ENCODE data around the gene CRIP1. TPM values are rescaled to one million over a fixed set of nuclear protein-coding genes. Genes with fewer than 3 reads are reported as not detected.

Gene CRIP1
- total and polyA plus RNA-seq, 2 donors (not counting 3 experiments of a cell fraction or from before 2014, with no cell fraction given), result 3.1 to 8.1 TPM

GRCh38 chr14:105450123-105450505, 36.6 kb upstream of the CRIP1 start:
- Histone ChIP-seq H3K4me3 (replicated peaks in 1 of 3; ENCODE audit: insufficient read depth in 1 of 3, low read depth in 1 of 3, low read length in 3 of 3) (no peak overlapping the region), H3K36me3 (ENCODE audit: control insufficient read depth in 2 of 2, extremely low read depth in 1 of 2, insufficient read depth in 2 of 2, low read length in 2 of 2) (peaks cover 3 to 32% of the 10 kb centered on the region in 2 experiments), H3K9me1 (replicated peaks; ENCODE audit: control insufficient read depth, extremely low read depth, insufficient read depth, low read length) (no peaks in the 10 kb centered on the region), H3K79me2 (ENCODE audit: control insufficient read depth, insufficient read depth, low read length) (peaks cover 6% of the 10 kb centered on the region), H4K20me1 (replicated peaks; ENCODE audit: control insufficient read depth, extremely low read depth, insufficient read depth, low read length) (no peaks in the 10 kb centered on the region), H2AFZ (ENCODE audit: low read depth, low read length) (no peak overlapping the region), H3K4me2 (ENCODE audit: insufficient read depth, low read length) (no peak overlapping the region), H3K9ac (replicated peaks; ENCODE audit: extremely low read depth, insufficient read depth, low read length) (no peak overlapping the region), H3K27me3 (ENCODE audit: control insufficient read depth in 2 of 2, insufficient read depth in 2 of 2, low read length in 2 of 2) (no peaks in the 10 kb centered on the region), H3K27ac (ENCODE audit: insufficient read depth, low read depth, low read length) (no peak overlapping the region), H3K4me1 (ENCODE audit: control insufficient read depth, extremely low read depth, insufficient read depth, low read length) (no peaks in the 10 kb centered on the region), H3K9me3 (replicated peaks; ENCODE audit: control insufficient read depth, insufficient read depth, low read length) (no peaks in the 10 kb centered on the region)
- intact Hi-C loops (cut with micrococcal nuclease), result no loop called here
- TF ChIP-seq POLR2A (IDR thresholded peaks at IDR 0.05; ENCODE audit: low read depth, low read length) (no peak), POLR2AphosphoS5 (IDR thresholded peaks at IDR 0.05; ENCODE audit: insufficient read depth, low read depth, low read length) (no peak), EZH2 (IDR thresholded peaks at IDR 0.05; ENCODE audit: borderline replicate concordance, low read depth, low read length, severe bottlenecking) (no peak), MYC (IDR thresholded peaks at IDR 0.05; ENCODE audit: low read depth, low read length) (no peak), MAX (IDR thresholded peaks at IDR 0.05; ENCODE audit: insufficient read depth, insufficient read length) (no peak), GATA2 (IDR thresholded peaks at IDR 0.05; ENCODE audit: insufficient read depth, insufficient read length, low read depth, low read length) (no peak), CTCF (IDR thresholded peaks at IDR 0.05; ENCODE audit: extremely low read depth in 1 of 2, insufficient read depth in 1 of 2, low read depth in 1 of 2, low read length in 2 of 2) (no peak), FOS (IDR thresholded peaks at IDR 0.05; ENCODE audit: borderline replicate concordance, insufficient read depth, low read length) (no peak), JUN (IDR thresholded peaks at IDR 0.05; ENCODE audit: borderline replicate concordance, insufficient read depth, insufficient read length, low read depth) (no peak)
- POLR2A ChIA-PET, result no interaction called here
- BruUV-seq (replicated peaks), result no TSS peak
- no peak for DNase-seq (ENCODE audit: low read depth, low spot score)
- CTCF ChIA-PET, result no interaction called here
- FAIRE-seq, result no peak
- dilution Hi-C loops (cut with MboI; ENCODE audit: extremely low pct_ligation_motif_present, low sequenced_read_pairs), result no loop called here

All from endothelial cell of umbilical vein (primary cell).